Left renal cortex interstitium (tissue), 4 donors: Measurements from ENCODE around the gene SLC16A9. TPM values are rescaled to one million over a fixed set of nuclear protein-coding genes. Genes with fewer than 3 reads are reported as not detected.
A peak's percentile ranks its signal among the peaks of the same experiment; 100 is the strongest.

Source experiments
- DNase-seq, 4 donors: peaks; one replicate each; pipeline ENCODE4 v3.0.0-alpha.2; 2013; ENCODE audit warnings: low read depth in 4 of 4, low spot score in 2 of 4, missing footprints in 1 of 4
- polyA plus RNA-seq, 4 donors: library from polyadenylated mRNA; unstranded; fragments of 120-200 nt; gene quantifications; one replicate each; pipeline ENCODE4 v1.2.1, GENCODE V29; 2013; ENCODE audit not compliant: insufficient read length in 4 of 4

SLC16A9 gene
- polyA plus RNA-seq, 4 donors, result 27.8 to 41.8 (median 39.9) TPM

- DNase-seq, result no peak
Measured at GRCh38 chr10:59635502-59636290, 74.0 kb downstream of the SLC16A9 start.

- no peak for DNase-seq
Measured at GRCh38 chr10:59634102-59634501, 75.5 kb downstream of the SLC16A9 start.

GRCh38 chr10:59633063-59633462, 76.6 kb downstream of the SLC16A9 start:
- DNase-seq, result no peak

- DNase-seq, result no peak
Measured at GRCh38 chr10:59631882-59632807, 77.5 kb downstream of the SLC16A9 start.

GRCh38 chr10:59631237-59631636, 78.4 kb downstream of the SLC16A9 start:
- DNase-seq, result no peak

- DNase-seq, result no peak
Measured at GRCh38 chr10:59628965-59629364, 80.7 kb downstream of the SLC16A9 start.

GRCh38 chr10:59628456-59628855, 81.2 kb downstream of the SLC16A9 start:
- no peak for DNase-seq

GRCh38 chr10:59627366-59628018, 82.2 kb downstream of the SLC16A9 start:
- no peak for DNase-seq

GRCh38 chr10:59626523-59626869, 83.2 kb downstream of the SLC16A9 start:
- DNase-seq, result no peak

- DNase-seq, result peak in 3 of 4 donors; percentile 50 to 73 (median 56)
Measured at GRCh38 chr10:59625721-59626522, 83.7 kb downstream of the SLC16A9 start.

GRCh38 chr10:59624951-59625350, 84.7 kb downstream of the SLC16A9 start:
- DNase-seq, result no peak

GRCh38 chr10:59624136-59624535, 85.5 kb downstream of the SLC16A9 start:
- no peak for DNase-seq

- DNase-seq, result no peak
Measured at GRCh38 chr10:59623133-59624121, 86.2 kb downstream of the SLC16A9 start.

- peak in 3 of 4 donors; percentile 17 to 69 (median 50) for DNase-seq
Measured at GRCh38 chr10:59622320-59623132, 87.1 kb downstream of the SLC16A9 start.

- DNase-seq, result no peak
Measured at GRCh38 chr10:59621771-59622170, 87.9 kb downstream of the SLC16A9 start.

GRCh38 chr10:59618666-59619065, 91.0 kb downstream of the SLC16A9 start:
- no peak for DNase-seq

- no peak for DNase-seq
Measured at GRCh38 chr10:59617996-59618395, 91.7 kb downstream of the SLC16A9 start.

- no peak for DNase-seq
Measured at GRCh38 chr10:59611048-59611447, 98.6 kb downstream of the SLC16A9 start.
